ENCODE measurements around the gene NOPCHAP1.

- TF ChIP-seq CTCF (IDR thresholded peaks at IDR 0.05), result no peak
- no peak for TF ChIP-seq EP300 (IDR thresholded peaks at IDR 0.05)
- TF ChIP-seq POLR2A (IDR thresholded peaks at IDR 0.05), result no peak
These were observed 12.9 kb upstream of the NOPCHAP1 start for GRCh38 chr12:104973250-104973649.
